Testis (tissue), 3 donors: Measurements from ENCODE around the gene CACUL1. TPM values are rescaled to one million over a fixed set of nuclear protein-coding genes. Genes with fewer than 3 reads are reported as not detected.

Experiments used
- DNase-seq: peaks from one replicate; pipeline ENCODE4 v3.0.0-alpha.2; 2019
- H3K27ac ChIP-seq, 2 donors: fragments of 200-600 bp; sonication (generic); one replicate each; pipeline ENCODE4 v1.5.1; 2019
- H3K27me3 ChIP-seq: fragments of 200-600 bp; sonication (generic); one replicate; pipeline ENCODE4 v1.5.1; 2019
- H3K36me3 ChIP-seq: fragments of 200-600 bp; sonication (generic); one replicate; pipeline ENCODE4 v1.5.1; 2017; ENCODE audit warnings: low read depth; ENCODE audit errors: missing control alignments
- H3K4me1 ChIP-seq: fragments of 200-600 bp; sonication (generic); one replicate; pipeline ENCODE4 v1.5.1; 2019
- H3K4me3 ChIP-seq, 2 donors: fragments of 200-600 bp; sonication (generic); one replicate each; pipeline ENCODE4 v1.5.1; 2017 to 2019
- H3K9me3 ChIP-seq: fragments of 200-600 bp; sonication (generic); one replicate; pipeline ENCODE4 v1.5.1; 2017
- CTCF ChIP-seq, 3 experiments: fragments of 450-650 bp in 2 of 3; fragments of 200-600 bp in 1 of 3; sonication (generic) in 1 of 3; IDR thresholded peaks; one replicate each; pipeline ENCODE4 v1.5.1; 2016 to 2019; ENCODE audit warnings: antibody characterized with exemption in 3 of 3, mild to moderate bottlenecking in 2 of 3, moderate library complexity in 1 of 3
- POLR2A ChIP-seq: fragments of 450-650 bp; IDR thresholded peaks from one replicate; pipeline ENCODE4 v1.6.1; 2017; ENCODE audit warnings: antibody characterized with exemption, mild to moderate bottlenecking, moderate library complexity
- WGBS, 2 donors: methylation state at CpG; one replicate each; pipeline ENCODE4 v1.1.5; 2018; 5-methylcytosine and 5-hydroxymethylcytosine counted together
- intact Hi-C: fragments of 100-400 bp; cut with DNase I; formaldehyde crosslinking; loops from one replicate; pipeline ENCODE4 v1.15.1; 2023; ENCODE audit warnings: low total_unique reads
- polyA plus RNA-seq: library from polyadenylated mRNA; stranded (reverse); fragments of 350-450 nt; fragmentation: Illumina TruSeq; extraction: RNeasy Lipid Tissue Mini Kit (QIAGEN cat#74804); gene quantifications from one replicate; pipeline ENCODE4 v1.2.3, GENCODE V29; 2014; ENCODE audit warnings: low read depth, low replicate concordance; ENCODE audit not compliant: insufficient read depth
- total RNA-seq, 2 donors: library from RNA; depleted of rRNA; stranded (reverse); fragments of >200 nt; gene quantifications; one replicate each; pipeline ENCODE4 v1.2.3, GENCODE V29; 2016

Gene CACUL1
- total and polyA plus RNA-seq, 3 donors from 2014 or later, result 60.1 to 72.0 (median 62.6) TPM

- Histone ChIP-seq H3K4me1 (no peaks in the 10 kb centered on the region), H3K27me3 (no peaks in the 10 kb centered on the region), H3K4me3 (no peak overlapping the region), H3K36me3 (no peaks in the 10 kb centered on the region), H3K9me3 (no peaks in the 10 kb centered on the region), H3K27ac (no peak overlapping the region)
- no peak for DNase-seq
- intact Hi-C loops, result no loop called here
- TF ChIP-seq POLR2A (no peak), CTCF (IDR thresholded peaks at IDR 0.05) (no peak)
- 81 to 85% methylated on average over 2 of the region's 2 CpGs for WGBS, 2 donors
These were observed 112.5 kb downstream of the CACUL1 start for GRCh38 chr10:118642228-118642627.

- Histone ChIP-seq H3K4me1 (no peaks in the 10 kb centered on the region), H3K4me3 (no peak overlapping the region), H3K36me3 (no peaks in the 10 kb centered on the region), H3K9me3 (no peaks in the 10 kb centered on the region), H3K27me3 (no peaks in the 10 kb centered on the region), H3K27ac (no peak overlapping the region)
- DNase-seq, result no peak
- 75 to 80% methylated on average over 9 of the region's 9 CpGs for WGBS, 2 donors
- intact Hi-C loops, result no loop called here
- TF ChIP-seq POLR2A (no peak), CTCF (IDR thresholded peaks at IDR 0.05) (no peak)
These were observed 116.1 kb downstream of the CACUL1 start for GRCh38 chr10:118638680-118639079.

GRCh38 chr10:118635674-118636402 is 118.9 kb downstream of the CACUL1 start:
- no peak for TF ChIP-seq CTCF (IDR thresholded peaks at IDR 0.05)
- TF ChIP-seq POLR2A, result no peak
- no peak for DNase-seq
- no peaks in the 10 kb centered on the region for H3K9me3 ChIP-seq
- H3K27ac ChIP-seq, result no peak overlapping the region
- intact Hi-C loops, result no loop called here
- no peaks in the 10 kb centered on the region for H3K36me3 ChIP-seq
- 66 to 78% methylated on average over 4 of the region's 4 CpGs for WGBS, 2 donors
- no peaks in the 10 kb centered on the region for H3K4me1 ChIP-seq
- no peaks in the 10 kb centered on the region for H3K27me3 ChIP-seq
- H3K4me3 ChIP-seq, result no peak overlapping the region

GRCh38 chr10:118633786-118634185 is 121.0 kb downstream of the CACUL1 start:
- no peak for DNase-seq
- Histone ChIP-seq H3K4me1 (no peaks in the 10 kb centered on the region), H3K27ac (no peak overlapping the region), H3K27me3 (no peaks in the 10 kb centered on the region), H3K9me3 (no peaks in the 10 kb centered on the region), H3K36me3 (no peaks in the 10 kb centered on the region), H3K4me3 (no peak overlapping the region)
- WGBS, 2 donors, result 84 to 87% methylated on average over 7 of the region's 7 CpGs
- TF ChIP-seq CTCF (IDR thresholded peaks at IDR 0.05) (no peak), POLR2A (no peak)
- intact Hi-C loops, result no loop called here

GRCh38 chr10:118629211-118629610 is 125.6 kb downstream of the CACUL1 start:
- Histone ChIP-seq H3K27ac (no peak overlapping the region), H3K27me3 (no peaks in the 10 kb centered on the region), H3K4me3 (no peak overlapping the region), H3K9me3 (no peaks in the 10 kb centered on the region), H3K4me1 (no peaks in the 10 kb centered on the region), H3K36me3 (no peaks in the 10 kb centered on the region)
- intact Hi-C loops, result no loop called here
- TF ChIP-seq CTCF (IDR thresholded peaks at IDR 0.05) (no peak), POLR2A (no peak)
- no peak for DNase-seq
- WGBS, 2 donors, result 30 to 60% methylated on average over 3 of the region's 3 CpGs
